GM18498 (cell line): ENCODE results near the gene HDGFL2.

Experiments
- ATAC-seq: cut with Tn5 transposase; IDR thresholded peaks from one replicate; pipeline ENCODE4 v1.9.1; 2021; ENCODE audit warnings: mild to moderate bottlenecking, moderate library complexity; ENCODE audit not compliant: unreplicated experiment

HDGFL2 gene

GRCh38 chr19:4444765-4445741 lies 27.0 kb upstream of the HDGFL2 start:
- ATAC-seq: no peak

GRCh38 chr19:4445963-4446703 lies 26.0 kb upstream of the HDGFL2 start:
- no peak for ATAC-seq

- ATAC-seq: no peak
These were observed 25.3 kb upstream of the HDGFL2 start for GRCh38 chr19:4446704-4447200.

GRCh38 chr19:4447327-4448146 lies 24.6 kb upstream of the HDGFL2 start:
- ATAC-seq: no peak

GRCh38 chr19:4448147-4448985 lies 23.7 kb upstream of the HDGFL2 start:
- ATAC-seq: no peak

- ATAC-seq: no peak
These were observed 23.0 kb upstream of the HDGFL2 start for GRCh38 chr19:4449022-4449638.

GRCh38 chr19:4449639-4450028 lies 22.5 kb upstream of the HDGFL2 start:
- no peak for ATAC-seq

GRCh38 chr19:4452230-4452990 lies 19.7 kb upstream of the HDGFL2 start:
- no peak for ATAC-seq

- no peak for ATAC-seq
These were observed 18.6 kb upstream of the HDGFL2 start for GRCh38 chr19:4453232-4454179.

- no peak for ATAC-seq
These were observed 17.1 kb upstream of the HDGFL2 start for GRCh38 chr19:4454747-4455718.

- ATAC-seq: no peak
These were observed 16.2 kb upstream of the HDGFL2 start for GRCh38 chr19:4455719-4456475.

GRCh38 chr19:4456476-4456842 lies 15.6 kb upstream of the HDGFL2 start:
- ATAC-seq: no peak

GRCh38 chr19:4456843-4457653 lies 15.0 kb upstream of the HDGFL2 start:
- peak; percentile 9 for ATAC-seq

- peak; percentile 88 for ATAC-seq
These were observed 14.3 kb upstream of the HDGFL2 start, which contains the start of gene UBXN6 for GRCh38 chr19:4457654-4458395. TSS of gene UBXN6 (minus strand) at chr19:4457794. CDS start at chr19:4457697, 97 bp downstream.
